ENCODE results near the gene SLC19A2.

GRCh38 chr1:169475806-169476387, 9.8 kb downstream of the SLC19A2 start:
- TF ChIP-seq CTCF (IDR thresholded peaks at IDR 0.05; ENCODE audit: control extremely low read depth in 1 of 3, insufficient read depth in 1 of 3, low read depth in 1 of 3, low read length in 3 of 3) (no peak), GABPA (IDR thresholded peaks at IDR 0.05; ENCODE audit: borderline replicate concordance, insufficient read depth, low read length) (no peak), MAFK (IDR thresholded peaks at IDR 0.05; ENCODE audit: low read depth, low read length) (no peak), HDAC2 (IDR thresholded peaks at IDR 0.05; ENCODE audit: borderline replicate concordance in 1 of 2, low read depth in 2 of 2, low read length in 2 of 2) (no peak), TAF1 (IDR thresholded peaks at IDR 0.05; ENCODE audit: low read depth, low read length) (no peak), SP1 (IDR thresholded peaks at IDR 0.05; ENCODE audit: low read depth, low read length) (no peak), SRF (IDR thresholded peaks at IDR 0.05; ENCODE audit: low read depth, low read length) (no peak)

Measured in H1 (cell line).